NCI-H69 (cell line): Measurements from ENCODE around the gene MAN1C1.

Experiments used
- DNase-seq: peaks from one replicate; lab custom pipeline; 2025; lab: John Stamatoyannopoulos, UW

The MAN1C1 gene

DNA sequence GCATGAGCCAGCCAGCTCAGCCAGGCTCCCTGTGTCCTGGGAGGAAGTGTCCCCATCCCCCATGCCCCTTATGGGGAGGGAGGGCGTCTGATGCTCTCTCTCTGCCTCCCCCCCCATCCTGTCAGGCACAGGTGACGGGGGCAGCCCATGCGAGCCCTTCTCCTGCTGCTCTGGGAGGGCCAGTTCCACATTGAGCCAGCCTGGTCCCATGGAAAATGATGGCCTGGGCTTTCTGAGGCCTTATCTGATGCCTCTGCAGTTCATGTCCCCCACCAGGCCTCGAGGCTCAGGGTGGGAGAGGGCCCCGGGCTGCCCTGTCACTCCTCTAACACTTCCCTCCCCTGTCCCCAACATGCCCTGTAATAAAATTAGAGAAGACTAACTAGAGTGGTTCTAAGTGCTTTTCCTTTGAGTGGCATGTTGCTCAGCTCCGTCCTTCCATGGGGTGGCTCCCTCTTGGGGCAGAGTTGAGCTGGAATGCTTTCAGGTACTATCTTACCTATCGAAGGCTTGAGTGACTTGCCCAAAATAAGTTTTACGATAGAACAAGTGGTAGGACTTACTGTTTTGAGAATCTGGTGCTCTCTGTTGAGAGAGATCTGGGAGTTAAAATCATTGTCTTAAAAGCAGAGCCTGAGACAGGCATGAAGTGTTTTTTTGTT lies 201.4 kb downstream of the MAN1C1 start:
- no peak for DNase-seq

DNA sequence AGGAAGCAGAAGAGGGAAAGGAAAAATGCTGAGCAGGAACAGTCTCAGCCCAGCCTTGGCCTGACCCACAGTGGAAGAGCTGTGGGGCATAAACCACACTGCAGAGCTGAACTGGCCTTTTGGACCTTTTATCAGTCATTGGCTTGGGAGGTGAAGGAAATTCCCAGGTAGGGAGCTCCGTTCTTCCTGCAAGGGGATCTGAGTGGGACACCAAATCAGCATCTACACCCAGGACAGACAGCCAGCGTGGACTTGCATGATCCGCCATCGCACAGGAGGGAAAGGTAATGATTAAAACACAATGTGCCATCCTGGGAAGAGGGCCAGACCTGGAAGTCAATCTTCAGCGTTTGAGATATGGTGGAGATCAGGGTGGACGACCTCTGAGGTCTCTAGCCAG lies 202.0 kb downstream of the MAN1C1 start:
- no peak for DNase-seq

DNA sequence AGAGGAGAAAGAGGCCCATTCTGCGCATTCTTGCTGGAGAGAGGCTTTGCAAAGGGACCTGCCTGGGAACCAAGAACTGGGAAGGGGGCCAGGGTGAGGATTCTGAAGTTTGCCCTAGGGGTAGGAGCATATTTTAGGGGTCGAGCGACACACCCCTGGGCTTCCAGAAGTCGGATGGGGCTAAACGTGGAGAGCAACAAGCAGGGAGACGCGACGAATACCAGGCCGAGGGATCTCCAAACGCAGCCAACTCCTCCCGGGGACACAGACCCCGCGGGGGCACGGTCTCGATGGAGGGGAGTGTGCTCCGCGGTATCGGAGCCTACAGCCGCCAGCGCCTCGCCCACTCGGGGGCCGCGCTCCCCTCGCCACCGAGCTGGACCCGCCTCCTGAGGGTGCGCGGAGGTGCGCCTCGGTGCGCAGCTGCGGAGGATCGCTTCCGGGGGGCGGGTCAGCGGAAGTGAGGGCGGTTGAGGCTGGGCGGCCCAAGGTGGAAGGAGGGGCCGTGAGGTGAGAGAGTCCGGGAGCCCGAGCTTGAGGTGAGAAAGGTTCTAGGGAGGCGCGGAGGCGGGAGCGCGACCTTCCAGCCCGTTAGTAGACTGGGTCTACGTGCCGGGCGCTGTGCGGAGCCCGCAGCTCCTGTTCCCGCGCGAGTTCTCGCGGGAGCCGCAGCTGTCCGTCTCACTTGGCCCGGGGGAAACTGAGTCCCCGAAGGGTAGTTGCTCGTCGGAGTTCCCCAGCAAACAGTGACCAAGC lies 203.1 kb downstream of the MAN1C1 start, which contains the start of gene MTFR1L:
TSS of gene MTFR1L (plus strand) at position 464 of the 756 bp plus-strand sequence. CDS start 3,151 bp downstream, outside the sequence.
- DNase-seq, result peak; percentile 87

DNA sequence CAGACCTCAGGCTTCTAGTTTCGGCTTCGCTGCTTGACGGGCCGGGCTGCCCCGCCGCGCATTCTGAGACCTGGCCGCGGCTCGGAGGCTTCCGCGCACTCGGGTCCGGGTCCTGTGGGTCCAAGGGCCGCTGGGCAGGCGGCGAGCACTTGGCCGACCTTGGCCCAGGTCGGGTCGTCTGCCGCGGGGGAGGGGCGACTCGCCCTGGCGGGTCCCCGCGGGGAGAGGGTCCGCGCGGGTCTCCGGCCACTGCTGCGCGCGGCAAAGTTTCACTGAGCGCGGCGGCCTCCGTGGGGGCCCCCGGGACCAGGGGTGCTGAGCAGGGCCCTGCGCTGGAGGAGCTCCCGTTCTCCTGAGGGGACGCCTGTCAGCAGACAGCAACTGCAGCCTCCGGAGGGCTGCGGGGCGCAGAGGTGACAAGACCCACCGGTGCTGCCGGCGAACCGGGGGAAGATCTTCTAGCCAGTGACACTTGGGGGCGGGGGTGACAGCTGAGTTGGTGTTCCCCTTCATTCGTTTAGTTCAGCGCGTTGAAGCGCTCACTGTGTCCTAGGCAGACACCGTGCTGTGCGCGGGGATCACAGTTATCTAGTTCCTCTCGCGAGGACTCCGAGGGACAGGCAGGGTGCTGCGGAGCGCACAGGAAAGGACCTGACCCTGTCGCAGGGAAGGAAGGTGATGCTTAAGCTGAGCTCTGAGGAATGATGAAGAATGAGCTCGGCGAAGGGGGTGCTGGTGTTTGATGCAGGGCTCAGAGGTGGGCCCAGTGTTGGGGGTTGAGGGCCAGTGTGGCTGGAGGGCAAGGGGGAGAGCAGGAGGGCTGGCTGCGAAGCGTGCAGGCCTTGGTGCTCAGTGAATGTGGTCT lies 203.9 kb downstream of the MAN1C1 start:
- DNase-seq, result peak; percentile 64

DNA sequence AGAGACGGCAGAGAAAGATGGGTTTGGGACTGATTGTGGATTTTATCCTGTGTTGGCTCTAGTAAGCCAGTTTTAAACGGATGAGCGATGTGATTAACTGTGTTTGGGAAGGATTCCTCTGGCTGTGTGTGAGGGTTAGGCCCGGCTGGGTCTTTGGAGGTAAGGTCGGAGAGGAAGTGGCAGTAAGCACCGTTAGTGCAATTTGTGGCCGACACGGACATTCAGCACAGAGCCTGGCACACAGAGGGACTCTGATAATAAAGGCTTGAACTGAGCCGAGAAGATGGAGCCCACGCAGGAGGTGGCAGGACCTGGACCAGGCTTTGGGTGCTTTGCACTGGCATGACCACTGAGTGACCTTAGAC lies 204.5 kb downstream of the MAN1C1 start:
- no peak for DNase-seq

DNA sequence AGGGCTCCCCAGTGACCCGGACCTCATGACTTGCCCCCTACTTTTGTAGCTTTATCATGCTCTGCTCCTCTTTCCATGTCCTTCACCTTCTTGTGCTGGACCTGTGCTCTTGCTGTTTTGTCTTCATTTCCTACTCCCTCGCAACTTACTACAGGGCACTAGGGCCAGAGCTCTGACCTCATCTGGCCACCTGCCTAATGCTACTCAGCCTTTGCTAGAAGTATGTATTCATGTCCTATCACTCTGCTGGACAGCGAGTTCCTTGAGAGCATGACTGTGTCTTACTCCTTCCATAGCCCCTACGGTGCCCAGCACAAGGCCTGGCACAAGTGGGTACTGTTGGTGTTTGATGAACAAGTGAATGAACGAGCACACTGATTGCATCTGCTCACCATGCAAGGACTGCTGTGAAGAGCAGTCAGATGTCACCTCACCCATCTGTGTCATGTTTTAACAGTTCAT lies 205.1 kb downstream of the MAN1C1 start:
- DNase-seq, result no peak

DNA sequence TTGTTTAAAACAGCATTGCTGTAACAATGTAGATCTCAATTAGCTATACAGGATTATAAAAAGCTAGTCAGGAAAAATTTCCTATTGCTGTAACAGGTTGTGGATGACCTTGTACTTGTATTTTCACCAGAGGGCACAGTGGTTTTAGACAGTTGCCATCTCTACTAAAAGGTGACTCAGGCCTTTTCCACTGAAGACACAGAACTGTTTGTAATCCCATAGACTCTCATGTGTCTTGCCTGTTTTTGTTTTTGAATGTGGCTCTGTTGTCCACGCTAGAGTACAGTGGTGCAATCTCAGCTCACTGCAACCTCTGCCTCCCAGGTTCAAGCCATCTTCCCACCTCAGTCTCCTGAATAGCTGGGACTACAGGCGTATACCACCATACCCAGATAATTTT lies 209.0 kb downstream of the MAN1C1 start:
- DNase-seq, result no peak

DNA sequence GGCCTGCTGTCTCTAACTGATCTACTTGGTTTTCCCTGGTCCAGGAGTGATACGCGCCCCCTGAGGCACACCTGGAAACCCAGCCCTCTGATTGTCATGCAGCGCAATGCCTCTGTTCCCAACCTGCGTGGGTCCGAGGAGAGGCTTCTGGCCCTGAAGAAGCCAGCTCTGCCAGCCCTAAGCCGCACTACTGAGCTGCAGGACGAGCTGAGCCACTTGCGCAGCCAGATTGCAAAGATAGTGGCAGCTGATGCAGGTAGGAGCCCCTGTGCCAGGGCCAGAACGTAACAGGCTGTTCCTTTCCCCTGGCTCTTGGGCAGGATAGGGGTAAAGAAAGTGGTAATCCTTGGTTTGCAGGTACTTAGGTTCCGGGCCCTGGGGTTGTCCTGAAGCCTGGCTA lies 210.0 kb downstream of the MAN1C1 start:
- no peak for DNase-seq

DNA sequence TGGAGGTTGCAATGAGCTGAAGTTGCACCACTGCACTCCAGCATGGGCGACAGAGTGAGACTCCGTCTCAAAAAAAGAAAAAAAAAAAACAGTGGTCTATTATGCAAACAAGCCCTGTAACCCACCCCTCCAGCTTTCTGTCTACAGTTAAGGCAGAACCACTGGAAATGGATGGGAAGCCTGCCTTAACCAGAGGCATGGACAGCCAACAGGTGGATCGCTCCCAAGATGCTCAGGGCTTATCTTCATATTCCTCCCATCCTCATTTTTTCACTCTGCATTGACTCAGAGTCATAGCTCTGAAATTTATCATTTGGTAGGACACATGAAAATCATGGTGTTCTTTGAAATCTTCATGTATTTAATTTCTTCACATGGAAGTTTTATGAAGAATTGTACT lies 211.9 kb downstream of the MAN1C1 start:
- no peak for DNase-seq

DNA sequence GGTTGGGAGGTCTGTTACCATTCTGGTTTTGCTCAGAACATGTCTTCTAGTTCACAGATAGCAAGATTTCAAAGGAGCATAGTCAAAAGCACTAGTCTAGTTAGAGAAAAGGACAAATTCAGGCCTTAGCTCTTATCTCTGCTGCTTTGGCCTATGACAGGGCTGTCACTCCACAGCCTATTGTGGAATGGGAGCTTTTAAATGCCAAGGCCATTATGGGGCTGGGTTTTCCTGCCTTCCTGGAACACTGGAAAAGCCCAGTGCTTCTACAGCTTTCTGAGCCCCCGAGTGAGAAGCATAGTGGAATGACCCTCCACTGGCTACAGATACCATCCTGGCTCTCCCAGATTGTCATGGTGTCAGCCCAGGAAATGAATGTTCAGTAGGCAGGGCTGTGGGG lies 212.5 kb downstream of the MAN1C1 start:
- no peak for DNase-seq

DNA sequence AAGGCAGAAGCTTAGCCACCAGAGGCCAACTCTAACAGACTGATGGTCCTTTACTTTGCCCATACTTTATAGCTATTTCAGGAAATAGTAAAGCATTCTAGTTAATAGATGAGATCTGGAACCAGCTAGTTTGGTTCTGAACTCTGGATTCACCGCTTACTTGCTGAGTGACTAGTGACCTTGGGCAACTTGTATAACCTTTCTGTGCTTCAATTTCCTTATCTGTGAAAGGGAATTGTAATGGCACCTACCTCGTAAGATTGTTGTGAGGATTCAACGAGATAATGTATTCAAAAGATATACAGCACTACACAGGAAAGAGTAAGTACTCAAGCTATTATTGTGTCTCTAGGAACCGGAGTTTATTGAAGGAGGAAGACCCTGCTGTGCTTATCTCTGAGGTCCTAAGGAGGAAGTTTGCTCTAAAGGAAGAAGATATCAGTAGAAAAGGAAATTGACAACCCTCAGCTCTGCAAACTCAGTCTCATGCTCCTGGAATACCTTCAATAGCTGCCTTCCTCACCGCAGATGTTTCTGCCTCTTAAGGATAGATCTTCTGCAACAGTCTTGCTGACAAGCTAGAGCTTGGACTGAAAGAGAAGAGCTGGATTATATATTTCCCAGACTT lies 215.1 kb downstream of the MAN1C1 start:
- DNase-seq, result no peak

DNA sequence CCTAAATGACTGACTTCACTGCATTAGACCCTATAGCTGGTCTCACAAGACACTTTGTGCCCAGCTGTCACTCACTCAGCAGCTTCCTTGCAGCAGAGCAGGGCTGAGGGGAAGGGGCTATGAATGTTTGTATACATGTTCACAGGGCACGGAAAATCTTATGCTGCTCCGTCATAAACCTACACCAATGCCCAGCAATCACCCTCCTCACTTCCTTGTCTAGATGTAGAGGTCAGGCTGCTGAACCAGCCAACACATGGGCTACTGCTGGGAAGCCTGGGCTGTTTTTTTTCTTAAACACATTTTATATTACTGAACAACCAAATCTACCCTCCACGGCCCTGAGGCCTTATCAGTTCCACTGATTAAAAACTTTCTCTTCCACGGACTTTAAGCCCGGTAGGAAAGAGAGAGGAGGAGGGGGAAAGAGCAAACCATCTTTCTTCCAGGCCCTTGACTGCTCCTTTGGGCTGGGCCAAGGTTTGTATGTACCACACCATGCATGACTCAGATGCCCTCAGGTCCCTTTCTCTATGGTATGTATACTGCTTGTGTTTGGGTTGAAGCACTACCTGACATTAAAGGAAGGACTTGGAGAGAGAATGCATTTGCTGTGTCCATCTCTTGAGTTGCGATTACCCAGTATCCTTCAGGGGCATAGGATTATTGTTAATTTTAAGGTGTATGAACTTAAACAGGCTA lies 215.9 kb downstream of the MAN1C1 start:
- no peak for DNase-seq

DNA sequence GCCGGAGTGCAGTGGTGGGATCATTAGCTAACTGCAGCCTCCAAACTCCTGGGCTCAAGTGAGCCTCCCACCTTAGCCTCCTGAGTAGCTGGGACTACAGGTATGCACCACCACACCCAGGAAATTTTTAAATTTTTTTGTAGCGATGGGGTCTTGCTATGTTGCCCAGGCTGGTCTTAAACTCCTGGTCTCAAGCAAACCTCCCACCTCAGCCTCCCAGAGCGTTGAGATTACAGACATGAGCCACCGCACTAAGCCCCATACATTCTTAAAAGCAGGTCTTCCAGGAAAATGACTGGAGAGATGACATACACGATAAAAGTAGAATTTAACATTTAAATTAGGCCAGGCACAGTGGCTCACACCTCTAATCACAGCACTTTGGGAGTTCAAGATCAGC lies 216.6 kb downstream of the MAN1C1 start:
- no peak for DNase-seq
